Suprapubic skin (tissue), 4 donors: Measurements from ENCODE around the gene TSHZ2. TPM values are rescaled to one million over a fixed set of nuclear protein-coding genes. Genes with fewer than 3 reads are reported as not detected.

ENCODE experiments used
- DNase-seq, 2 donors: peaks; one replicate each; pipeline ENCODE4 v3.0.0-alpha.2; 2019; ENCODE audit warnings: low spot score in 2 of 2
- H3K27ac ChIP-seq: fragments of 200-600 bp; sonication (generic); one replicate; pipeline ENCODE4 v1.5.1; 2019
- H3K27me3 ChIP-seq: fragments of 200-600 bp; sonication (generic); one replicate; pipeline ENCODE4 v1.5.1; 2019
- H3K36me3 ChIP-seq: fragments of 200-600 bp; sonication (generic); one replicate; pipeline ENCODE4 v1.5.1; 2019
- H3K4me1 ChIP-seq: fragments of 200-600 bp; sonication (generic); one replicate; pipeline ENCODE4 v1.5.1; 2019
- H3K4me3 ChIP-seq: fragments of 200-600 bp; sonication (generic); one replicate; pipeline ENCODE4 v1.5.1; 2019; ENCODE audit warnings: mild to moderate bottlenecking
- H3K9me3 ChIP-seq: fragments of 200-600 bp; sonication (generic); one replicate; pipeline ENCODE4 v1.5.1; 2019
- CTCF ChIP-seq, 2 donors: fragments of 200-600 bp in 1 of 2; fragments of 450-650 bp in 1 of 2; sonication (generic) in 1 of 2; IDR thresholded peaks; one replicate each; pipeline ENCODE4 v1.5.1; 2016 to 2019; ENCODE audit warnings: antibody characterized with exemption in 2 of 2, mild to moderate bottlenecking in 1 of 2, moderate library complexity in 1 of 2
- EP300 ChIP-seq: sonication (generic); formaldehyde crosslinking; IDR thresholded peaks from one replicate; pipeline ENCODE4 v1.6.1; 2017; ENCODE audit warnings: antibody characterized with exemption
- POLR2A ChIP-seq, 2 donors: fragments of 450-650 bp; IDR thresholded peaks; one replicate each; pipeline ENCODE4 v1.6.1; 2017; ENCODE audit warnings: antibody characterized with exemption in 2 of 2, mild to moderate bottlenecking in 2 of 2, moderate library complexity in 2 of 2
- POLR2AphosphoS5 ChIP-seq, 3 donors: sonication (generic); formaldehyde crosslinking; IDR thresholded peaks; one replicate each; pipeline ENCODE4 v1.6.1; 2017; ENCODE audit warnings: antibody characterized with exemption in 3 of 3
- whole genome bisulfite sequencing: methylation state at CpG from one replicate; pipeline ENCODE4 v1.1.5; 2018; 5-methylcytosine and 5-hydroxymethylcytosine counted together
- total RNA-seq, 4 donors: library from RNA; depleted of rRNA; stranded (reverse); fragments of >200 nt; gene quantifications; one replicate each; pipeline ENCODE4 v1.1.0, GENCODE V29; 2016

The TSHZ2 gene
- total RNA-seq, 4 donors from 2014 or later, result 10.2 to 24.7 (median 19.2) TPM

- WGBS, result 89% methylated on average over 12 of the region's 13 CpGs
- TF ChIP-seq CTCF (IDR thresholded peaks at IDR 0.05), result no peak
- TF ChIP-seq POLR2A (IDR thresholded peaks at IDR 0.05), result no peak
- no peak for TF ChIP-seq EP300
- TF ChIP-seq POLR2AphosphoS5 (IDR thresholded peaks at IDR 0.05), result no peak
- peaks cover 8% of the 10 kb centered on the region for H3K4me1 ChIP-seq
Measured at GRCh38 chr20:53210041-53210440, 237.9 kb downstream of the TSHZ2 start.

GRCh38 chr20:53210931-53211330, 238.8 kb downstream of the TSHZ2 start:
- no peak for DNase-seq
- Histone ChIP-seq H3K36me3 (no peaks in the 10 kb centered on the region), H3K9me3 (no peaks in the 10 kb centered on the region), H3K27me3 (no peaks in the 10 kb centered on the region), H3K27ac (no peak overlapping the region), H3K4me1 (peaks cover 11% of the 10 kb centered on the region), H3K4me3 (no peak overlapping the region)
- no peak for TF ChIP-seq CTCF (IDR thresholded peaks at IDR 0.05)
- TF ChIP-seq POLR2AphosphoS5 (IDR thresholded peaks at IDR 0.05), result no peak
- no peak for TF ChIP-seq EP300
- no peak for TF ChIP-seq POLR2A (IDR thresholded peaks at IDR 0.05)
- WGBS, result 84% methylated on average over 3 of the region's 3 CpGs

More at GRCh38 chr20:53210041-53210440, 237.9 kb downstream of the TSHZ2 start:
- Histone ChIP-seq H3K9me3 (no peaks in the 10 kb centered on the region), H3K4me3 (no peak overlapping the region), H3K27ac (no peak overlapping the region), H3K27me3 (no peaks in the 10 kb centered on the region), H3K36me3 (no peaks in the 10 kb centered on the region)
- no peak for DNase-seq

GRCh38 chr20:53212018-53212417, 239.9 kb downstream of the TSHZ2 start:
- Histone ChIP-seq H3K27me3 (no peaks in the 10 kb centered on the region), H3K4me3 (no peak overlapping the region), H3K27ac (no peak overlapping the region), H3K9me3 (no peaks in the 10 kb centered on the region), H3K36me3 (no peaks in the 10 kb centered on the region), H3K4me1 (peaks cover 19% of the 10 kb centered on the region)
- TF ChIP-seq POLR2A (IDR thresholded peaks at IDR 0.05) (no peak), POLR2AphosphoS5 (IDR thresholded peaks at IDR 0.05) (no peak), CTCF (IDR thresholded peaks at IDR 0.05) (no peak), EP300 (no peak)
- WGBS, result 87% methylated on average over 5 of the region's 5 CpGs
- DNase-seq, result no peak

GRCh38 chr20:53214392-53214791, 242.2 kb downstream of the TSHZ2 start:
- 95% methylated on average over 7 of the region's 7 CpGs for WGBS
- DNase-seq, result no peak
- H3K27ac ChIP-seq, result no peak overlapping the region
- no peaks in the 10 kb centered on the region for H3K9me3 ChIP-seq
- no peaks in the 10 kb centered on the region for H3K27me3 ChIP-seq
- no peaks in the 10 kb centered on the region for H3K36me3 ChIP-seq
- TF ChIP-seq EP300 (no peak), CTCF (IDR thresholded peaks at IDR 0.05) (no peak), POLR2A (IDR thresholded peaks at IDR 0.05) (no peak), POLR2AphosphoS5 (IDR thresholded peaks at IDR 0.05) (no peak)
- H3K4me1 ChIP-seq, result peaks cover 15% of the 10 kb centered on the region
- H3K4me3 ChIP-seq, result no peak overlapping the region

- Histone ChIP-seq H3K36me3 (no peaks in the 10 kb centered on the region), H3K4me1 (peaks cover 15% of the 10 kb centered on the region), H3K9me3 (no peaks in the 10 kb centered on the region), H3K4me3 (no peak overlapping the region), H3K27ac (no peak overlapping the region), H3K27me3 (no peaks in the 10 kb centered on the region)
- no peak for DNase-seq
- 62% methylated on average over 4 of the region's 4 CpGs for WGBS
- TF ChIP-seq POLR2A (IDR thresholded peaks at IDR 0.05) (no peak), POLR2AphosphoS5 (IDR thresholded peaks at IDR 0.05) (no peak), EP300 (no peak), CTCF (IDR thresholded peaks at IDR 0.05) (no peak)
Measured at GRCh38 chr20:53215166-53215565, 243.0 kb downstream of the TSHZ2 start.
